T-helper 1 cell treated with Interleukin-12 subunit alpha and Interleukin-12 subunit beta and Interleukin-4 antibody, amounts not matched to agents 30 μg/mL and 1 μg/mL, for 36 hours (primary cell): ENCODE results near the gene ZNF512B.
"Not testable (repeated sequence)": the region's sequence is repeated elsewhere in the genome, so short reads cannot be mapped to it uniquely, and the experiment has no call there.

Experiments
- H3K27ac Mint-ChIP-seq: one replicate; pipeline ENCODE4 v1.8.0; 2021; ENCODE audit warnings: mild to moderate bottlenecking, mixed read lengths
- H3K27me3 Mint-ChIP-seq: one replicate; pipeline ENCODE4 v1.8.0; 2021; ENCODE audit warnings: low read depth, mixed read lengths
- H3K36me3 Mint-ChIP-seq: one replicate; pipeline ENCODE4 v1.8.0; 2021; ENCODE audit warnings: low read depth, mixed read lengths
- H3K4me1 Mint-ChIP-seq: one replicate; pipeline ENCODE4 v1.8.0; 2021; ENCODE audit warnings: low read depth, mixed read lengths
- H3K4me3 Mint-ChIP-seq: one replicate; pipeline ENCODE4 v1.8.0; 2021; ENCODE audit warnings: mild to moderate bottlenecking, moderate library complexity, mixed read lengths
- H3K9me3 Mint-ChIP-seq: one replicate; pipeline ENCODE4 v1.8.0; 2021; ENCODE audit warnings: mixed read lengths

Gene ZNF512B

GRCh38 chr20:63980806-63981728 is 11.3 kb upstream of the ZNF512B start, which contains the start of gene PRPF6:
TSS of gene PRPF6 (plus strand) at chr20:63981132. CDS start at chr20:63981246, 114 bp downstream.
- H3K27ac Mint-ChIP-seq, result peak within 1 kb of the TSS; percentile 97
- no peaks in the 10 kb centered on the region for H3K27me3 Mint-ChIP-seq
- no peaks in the 10 kb centered on the region for H3K9me3 Mint-ChIP-seq
- peaks cover 58% of the 10 kb centered on the region for H3K4me1 Mint-ChIP-seq
- peak within 1 kb of the TSS; percentile 97 for H3K4me3 Mint-ChIP-seq
- H3K36me3 Mint-ChIP-seq, result peaks cover 36% of the 10 kb centered on the region

GRCh38 chr20:63980317-63980805 is 10.6 kb upstream of the ZNF512B start:
- peak overlapping the region; percentile 97 for H3K4me3 Mint-ChIP-seq
- H3K4me1 Mint-ChIP-seq, result peaks cover 60% of the 10 kb centered on the region
- peaks cover 32% of the 10 kb centered on the region for H3K36me3 Mint-ChIP-seq
- H3K27ac Mint-ChIP-seq, result peak overlapping the region; percentile 97
- no peaks in the 10 kb centered on the region for H3K27me3 Mint-ChIP-seq
- H3K9me3 Mint-ChIP-seq, result no peaks in the 10 kb centered on the region

- Mint-ChIP-seq H3K27me3 (no peaks in the 10 kb centered on the region), H3K36me3 (peaks cover 32% of the 10 kb centered on the region), H3K27ac (peak within 1 kb of the TSS; percentile 97), H3K4me1 (peaks cover 60% of the 10 kb centered on the region), H3K9me3 (no peaks in the 10 kb centered on the region), H3K4me3 (peak within 1 kb of the TSS; percentile 97)
Measured at GRCh38 chr20:63979557-63980316, 10.0 kb upstream of the ZNF512B start, which contains the start of gene SAMD10. TSS of gene SAMD10 (minus strand) at chr20:63979642. CDS start at chr20:63979467, 175 bp downstream.

GRCh38 chr20:63979229-63979556 is 9.5 kb upstream of the ZNF512B start:
- peaks cover 30% of the 10 kb centered on the region for H3K36me3 Mint-ChIP-seq

GRCh38 chr20:63978319-63979228 is 8.8 kb upstream of the ZNF512B start:
- H3K4me1 Mint-ChIP-seq, result peaks cover 60% of the 10 kb centered on the region

More at GRCh38 chr20:63979229-63979556, 9.5 kb upstream of the ZNF512B start:
- H3K27ac Mint-ChIP-seq, result peak overlapping the region; percentile 88
- H3K4me3 Mint-ChIP-seq, result peak overlapping the region; percentile 90
- peaks cover 58% of the 10 kb centered on the region for H3K4me1 Mint-ChIP-seq
- H3K27me3 Mint-ChIP-seq, result no peaks in the 10 kb centered on the region
- H3K9me3 Mint-ChIP-seq, result no peaks in the 10 kb centered on the region

GRCh38 chr20:63977739-63978276 is 8.1 kb upstream of the ZNF512B start:
- Mint-ChIP-seq H3K4me1 (peaks cover 59% of the 10 kb centered on the region), H3K27ac (peak overlapping the region; percentile 88), H3K36me3 (peaks cover 33% of the 10 kb centered on the region), H3K27me3 (no peaks in the 10 kb centered on the region), H3K4me3 (peak overlapping the region; percentile 90), H3K9me3 (no peaks in the 10 kb centered on the region)

More at GRCh38 chr20:63978319-63979228, 8.8 kb upstream of the ZNF512B start:
- Mint-ChIP-seq H3K9me3 (no peaks in the 10 kb centered on the region), H3K27ac (peak overlapping the region; percentile 88), H3K4me3 (peak overlapping the region; percentile 90), H3K27me3 (no peaks in the 10 kb centered on the region), H3K36me3 (peaks cover 32% of the 10 kb centered on the region)

- Mint-ChIP-seq H3K27ac (peak overlapping the region; percentile 88), H3K27me3 (no peaks in the 10 kb centered on the region), H3K4me3 (peak overlapping the region; percentile 90), H3K9me3 (no peaks in the 10 kb centered on the region), H3K4me1 (peaks cover 53% of the 10 kb centered on the region), H3K36me3 (peaks cover 30% of the 10 kb centered on the region)
Measured at GRCh38 chr20:63976980-63977738, 7.4 kb upstream of the ZNF512B start.

- peak overlapping the region; percentile 88 for H3K27ac Mint-ChIP-seq
- not testable (repeated sequence) for H3K27me3 Mint-ChIP-seq, H3K9me3 Mint-ChIP-seq
- peaks cover 30% of the 10 kb centered on the region for H3K36me3 Mint-ChIP-seq
- H3K4me1 Mint-ChIP-seq, result peaks cover 49% of the 10 kb centered on the region
- H3K4me3 Mint-ChIP-seq, result peak overlapping the region; percentile 90
Measured at GRCh38 chr20:63976511-63976910, 6.8 kb upstream of the ZNF512B start.

- Mint-ChIP-seq H3K27ac (no peak overlapping the region), H3K4me3 (no peak overlapping the region), H3K4me1 (peaks cover 40% of the 10 kb centered on the region), H3K27me3 (no peaks in the 10 kb centered on the region), H3K36me3 (peaks cover 29% of the 10 kb centered on the region), H3K9me3 (no peaks in the 10 kb centered on the region)
Measured at GRCh38 chr20:63974402-63975200, 4.9 kb upstream of the ZNF512B start.

- Mint-ChIP-seq H3K4me3 (no peak overlapping the region), H3K27ac (no peak overlapping the region), H3K27me3 (no peaks in the 10 kb centered on the region), H3K36me3 (peaks cover 29% of the 10 kb centered on the region), H3K9me3 (no peaks in the 10 kb centered on the region), H3K4me1 (peaks cover 42% of the 10 kb centered on the region)
Measured at GRCh38 chr20:63973636-63974401, 4.1 kb upstream of the ZNF512B start.

- H3K36me3 Mint-ChIP-seq, result peaks cover 31% of the 10 kb centered on the region
- H3K4me1 Mint-ChIP-seq, result peaks cover 42% of the 10 kb centered on the region
- H3K9me3 Mint-ChIP-seq, result no peaks in the 10 kb centered on the region
- no peaks in the 10 kb centered on the region for H3K27me3 Mint-ChIP-seq
- H3K27ac Mint-ChIP-seq, result peak overlapping the region; percentile 16
- no peak overlapping the region for H3K4me3 Mint-ChIP-seq
Measured at GRCh38 chr20:63973160-63973479, 3.4 kb upstream of the ZNF512B start.
